ENCODE data around the gene KCNMA1.

- TF ChIP-seq CTCF (IDR thresholded peaks at IDR 0.05) (no peak), POLR2A (IDR thresholded peaks at IDR 0.05) (no peak)
These were observed 193.6 kb downstream of the KCNMA1 start for GRCh38 chr10:77444041-77444440.
